ENCODE results near the gene PLA2G15. TPM values are rescaled to one million over a fixed set of nuclear protein-coding genes. Genes with fewer than 3 reads are reported as not detected.

Gene PLA2G15
- total and polyA plus RNA-seq, 2 of the 13 experiments (the other 11 are each of a cell fraction or from before 2014, with no cell fraction given), result 14.4 to 23.7 TPM

- no peak for TF ChIP-seq USF2 (IDR thresholded peaks at IDR 0.05; ENCODE audit: low read depth, low read length)
- TF ChIP-seq USF2 (CRISPR knock-in tag; IDR thresholded peaks at IDR 0.05; ENCODE audit: borderline replicate concordance), result no peak
- TF ChIP-seq ZNF703 (CRISPR knock-in tag; IDR thresholded peaks at IDR 0.05; ENCODE audit: borderline replicate concordance), result no peak
- TF ChIP-seq REST (IDR thresholded peaks at IDR 0.05; ENCODE audit: borderline replicate concordance in 1 of 2, low read depth in 1 of 2, low read length in 2 of 2), result no peak
- no peak for TF ChIP-seq ZNF367 (CRISPR knock-in tag; IDR thresholded peaks at IDR 0.05; ENCODE audit: borderline replicate concordance)
- TF ChIP-seq ZNF616 (CRISPR knock-in tag; IDR thresholded peaks at IDR 0.05; ENCODE audit: low read depth), result no peak
- TF ChIP-seq RERE (CRISPR knock-in tag; IDR thresholded peaks at IDR 0.05; ENCODE audit: low read depth), result no peak
- no peak for TF ChIP-seq MZF1 (CRISPR knock-in tag; IDR thresholded peaks at IDR 0.05; ENCODE audit: borderline replicate concordance)
- no peak for TF ChIP-seq ZNF614 (CRISPR knock-in tag; IDR thresholded peaks at IDR 0.05; ENCODE audit: borderline replicate concordance)
- TF ChIP-seq ARID3A (IDR thresholded peaks at IDR 0.05; ENCODE audit: low read depth, low read length), result no peak
These were observed 27.7 kb upstream of the PLA2G15 start (continued) for GRCh38 chr16:68217506-68217905.

Measured in HepG2 (cell line).